ENCODE measurements around the gene PSMC4.

GRCh38 chr19:39924952-39925351, 46.0 kb upstream of the PSMC4 start:
- no peak for TF ChIP-seq EZH2phosphoT487 (IDR thresholded peaks at IDR 0.05; ENCODE audit: borderline replicate concordance, low read depth)
- no peak for TF ChIP-seq SMC3 (IDR thresholded peaks at IDR 0.05; ENCODE audit: low read depth, low read length)
- no peak for TF ChIP-seq TAF1 (IDR thresholded peaks at IDR 0.05; ENCODE audit: borderline replicate concordance, low read depth, low read length)
- no peak for TF ChIP-seq YY1 (IDR thresholded peaks at IDR 0.05; ENCODE audit: low read depth)
- no peak for TF ChIP-seq RCOR1 (IDR thresholded peaks at IDR 0.05; ENCODE audit: low read length)
